HEK293T (cell line): ENCODE data around the gene RPLP2.
A peak's percentile ranks its signal among the peaks of the same experiment; 100 is the strongest.

ENCODE experiments used
- CTCF ChIA-PET: fragments of 350-600 bp; formaldehyde crosslinking; extraction: SDS; loops from one replicate; lab custom pipeline; 2021; ENCODE audit warnings: antibody characterized with exemption, inconsistent platforms; lab: Yijun Ruan, JAX
- POLR2A ChIA-PET: fragments of 350-600 bp; formaldehyde crosslinking; extraction: SDS; loops from one replicate; lab custom pipeline; 2020; ENCODE audit warnings: antibody characterized with exemption, inconsistent platforms; lab: Yijun Ruan, JAX
- DNase-seq: peaks from one replicate; pipeline ENCODE4 v3.0.0; 2012; ENCODE audit warnings: mixed read lengths; ENCODE audit errors: extremely low spot score
- ARNT ChIP-seq: fragments of 450-650 bp; IDR thresholded peaks from 2 replicates; pipeline ENCODE4 v1.6.1; 2017; ENCODE audit warnings: mild to moderate bottlenecking
- BHLHE40 ChIP-seq: fragments of 450-650 bp; IDR thresholded peaks from 2 replicates; pipeline ENCODE4 v1.6.1; 2016; ENCODE audit warnings: mild to moderate bottlenecking, moderate library complexity, borderline replicate concordance
- CTBP1 ChIP-seq: fragments of 450-650 bp; IDR thresholded peaks from 2 replicates; pipeline ENCODE4 v1.6.1; 2016; ENCODE audit warnings: borderline replicate concordance
- ELF4 ChIP-seq: fragments of 450-650 bp; IDR thresholded peaks from 2 replicates; pipeline ENCODE4 v1.6.1; 2017; ENCODE audit warnings: antibody characterized with exemption
- FOXA1 ChIP-seq: fragments of 450-650 bp; IDR thresholded peaks from 2 replicates; pipeline ENCODE4 v1.6.1; 2016; ENCODE audit warnings: mild to moderate bottlenecking
- FOXK2 ChIP-seq: fragments of 450-650 bp; IDR thresholded peaks from 2 replicates; pipeline ENCODE4 v1.6.1; 2016; ENCODE audit warnings: mild to moderate bottlenecking
- FOXM1 ChIP-seq: fragments of 450-650 bp; IDR thresholded peaks from 2 replicates; pipeline ENCODE4 v1.6.1; 2017; ENCODE audit warnings: mild to moderate bottlenecking, borderline replicate concordance
- HDGF ChIP-seq: fragments of 450-650 bp; IDR thresholded peaks from 2 replicates; pipeline ENCODE4 v1.6.1; 2017; ENCODE audit warnings: antibody characterized with exemption, borderline replicate concordance
- L3MBTL2 ChIP-seq: fragments of 450-650 bp; conservative IDR thresholded peaks from 2 replicates; pipeline ENCODE4 v1.6.1; 2016; ENCODE audit warnings: mild to moderate bottlenecking
- LEF1 ChIP-seq: fragments of 450-650 bp; IDR thresholded peaks from 2 replicates; pipeline ENCODE4 v1.6.1; 2017; ENCODE audit warnings: mild to moderate bottlenecking, borderline replicate concordance
- NFRKB ChIP-seq: fragments of 450-650 bp; IDR thresholded peaks from 2 replicates; pipeline ENCODE4 v1.6.1; 2016; ENCODE audit warnings: mild to moderate bottlenecking, moderate library complexity
- PKNOX1 ChIP-seq: fragments of 450-650 bp; IDR thresholded peaks from 2 replicates; pipeline ENCODE4 v1.6.1; 2016
- SP1 ChIP-seq: fragments of 450-650 bp; IDR thresholded peaks from 2 replicates; pipeline ENCODE4 v1.6.1; 2017
- SUZ12 ChIP-seq: fragments of 450-650 bp; IDR thresholded peaks from 2 replicates; pipeline ENCODE4 v1.6.1; 2016; ENCODE audit warnings: mild to moderate bottlenecking
- TARDBP ChIP-seq: fragments of 450-650 bp; IDR thresholded peaks from 2 replicates; pipeline ENCODE4 v1.6.1; 2016
- ZNF384 ChIP-seq: fragments of 450-650 bp; IDR thresholded peaks from 2 replicates; pipeline ENCODE4 v1.6.1; 2016

The RPLP2 gene

GRCh38 chr11:833114-833791 is 23.5 kb downstream of the RPLP2 start:
- CTCF ChIA-PET: interaction anchor here (1.4 kb wide), 1 partner anchor 10 kb away, joined by 4 read pairs; the partner anchor contains the start of gene TSPAN4
- TF ChIP-seq SUZ12 (no peak), BHLHE40 (no peak), FOXM1 (no peak), PKNOX1 (no peak), TARDBP (no peak), ELF4 (no peak), NFRKB (no peak), FOXK2 (no peak), ARNT (no peak), HDGF (no peak), L3MBTL2 (no peak)
- peak; percentile 51 for DNase-seq
- POLR2A ChIA-PET: interaction anchor here (0.5 to 8.0 kb wide), 9 partner anchors 9 to 55 kb away, joined by 3 to 63 read pairs (median 5); partner anchors contain the start of genes PNPLA2, POLR2L, RPLP2 and TSPAN4

GRCh38 chr11:833849-834311 is 24.1 kb downstream of the RPLP2 start:
- ChIA-PET CTCF (interaction anchor here (0.7 to 1.4 kb wide), 2 partner anchors 9 to 549 kb away, joined by 3 to 4 read pairs; partner anchors contain the start of gene TSPAN4), POLR2A (interaction anchor here (0.6 to 8.0 kb wide), 7 partner anchors 9 to 77 kb away, joined by 3 to 63 read pairs (median 5); partner anchors contain the start of genes CHID1, PNPLA2, POLR2L and RPLP2)
- no peak for DNase-seq
- TF ChIP-seq FOXK2 (no peak), ELF4 (no peak), BHLHE40 (no peak), ARNT (no peak), FOXA1 (no peak), TARDBP (no peak), SUZ12 (no peak), LEF1 (no peak), NFRKB (no peak), FOXM1 (no peak), SP1 (no peak), PKNOX1 (no peak), HDGF (no peak)

GRCh38 chr11:834371-835316 is 24.9 kb downstream of the RPLP2 start:
- ChIA-PET CTCF (interaction anchor here (0.7 to 1.4 kb wide), 2 partner anchors 8 to 548 kb away, joined by 3 to 4 read pairs; partner anchors contain the start of gene TSPAN4), POLR2A (interaction anchor here (0.6 to 8.0 kb wide), 8 partner anchors 8 to 76 kb away, joined by 3 to 63 read pairs (median 4); partner anchors contain the start of genes CHID1, PNPLA2, POLR2L and RPLP2)
- no peak for TF ChIP-seq L3MBTL2
- TF ChIP-seq SP1: no peak
- TF ChIP-seq FOXK2: no peak
- no peak for TF ChIP-seq SUZ12
- TF ChIP-seq FOXA1: no peak
- no peak for TF ChIP-seq PKNOX1
- TF ChIP-seq NFRKB: no peak
- no peak for TF ChIP-seq FOXM1
- TF ChIP-seq LEF1: no peak
- TF ChIP-seq ELF4: no peak
- TF ChIP-seq ARNT: no peak
- no peak for TF ChIP-seq TARDBP
- TF ChIP-seq HDGF: no peak
- no peak for TF ChIP-seq ZNF384
- no peak for TF ChIP-seq CTBP1
- TF ChIP-seq BHLHE40: no peak
- no peak for DNase-seq

- DNase-seq: no peak
- POLR2A ChIA-PET: no interaction called here
- CTCF ChIA-PET: no interaction called here
- TF ChIP-seq SP1: no peak
- no peak for TF ChIP-seq ZNF384
- TF ChIP-seq ELF4: no peak
- TF ChIP-seq PKNOX1: no peak
- TF ChIP-seq NFRKB: no peak
- TF ChIP-seq FOXM1: no peak
- no peak for TF ChIP-seq FOXA1
- no peak for TF ChIP-seq ARNT
- no peak for TF ChIP-seq L3MBTL2
- no peak for TF ChIP-seq FOXK2
- TF ChIP-seq HDGF: no peak
- TF ChIP-seq TARDBP: no peak
- TF ChIP-seq LEF1: no peak
- no peak for TF ChIP-seq SUZ12
- TF ChIP-seq CTBP1: no peak
- TF ChIP-seq BHLHE40: no peak
These were observed 26.5 kb downstream of the RPLP2 start for GRCh38 chr11:836274-836673.
